H9 (cell line): Measurements from ENCODE around the gene KIF16B. TPM values are rescaled to one million over a fixed set of nuclear protein-coding genes. Genes with fewer than 3 reads are reported as not detected.

ENCODE experiments used
- DNase-seq: peaks from one replicate; pipeline ENCODE4 v3.0.0-alpha.2; 2017
- H2AFZ ChIP-seq: one replicate; pipeline ENCODE4 v1.6.1; 2013; ENCODE audit warnings: mild to moderate bottlenecking, low read length, control low read depth, moderate library complexity
- H2AK5ac ChIP-seq: 2 replicates; pipeline ENCODE4 v1.6.1; 2013; ENCODE audit warnings: low read length, control low read depth, mixed read lengths; ENCODE audit not compliant: insufficient read length
- H2BK120ac ChIP-seq: one replicate; pipeline ENCODE4 v1.6.1; 2013; ENCODE audit warnings: low read depth, mild to moderate bottlenecking, low read length, control low read depth, inconsistent platforms; ENCODE audit not compliant: poor library complexity, severe bottlenecking
- H2BK12ac ChIP-seq: 2 replicates; pipeline ENCODE4 v1.6.1; 2013; ENCODE audit warnings: low read length, control low read depth, mixed read lengths, low read depth; ENCODE audit not compliant: insufficient read length
- H2BK15ac ChIP-seq: 2 replicates; pipeline ENCODE4 v1.6.1; 2013; ENCODE audit warnings: low read depth, low read length, control low read depth
- H2BK20ac ChIP-seq: one replicate; pipeline ENCODE4 v1.6.1; 2013; ENCODE audit warnings: low read depth, mild to moderate bottlenecking, low read length, control low read depth, inconsistent platforms; ENCODE audit not compliant: poor library complexity, severe bottlenecking
- H2BK5ac ChIP-seq: 2 replicates; pipeline ENCODE4 v1.6.1; 2013; ENCODE audit warnings: low read length, control low read depth, mixed read lengths; ENCODE audit not compliant: insufficient read length
- H3K14ac ChIP-seq: 2 replicates; pipeline ENCODE4 v1.6.1; 2013; ENCODE audit warnings: low read length, control low read depth; ENCODE audit not compliant: insufficient read depth
- H3K18ac ChIP-seq: 2 replicates; pipeline ENCODE4 v1.6.1; 2013; ENCODE audit warnings: low read depth, mild to moderate bottlenecking, mixed read lengths, low read length, control low read depth; ENCODE audit not compliant: insufficient read length
- H3K23ac ChIP-seq: 2 replicates; pipeline ENCODE4 v1.6.1; 2013; ENCODE audit warnings: low read length, control low read depth, mixed read lengths, low read depth; ENCODE audit not compliant: insufficient read length
- H3K23me2 ChIP-seq: 2 replicates; pipeline ENCODE4 v1.6.1; 2013; ENCODE audit warnings: low read depth, mild to moderate bottlenecking, mixed read lengths, low read length, control low read depth; ENCODE audit not compliant: insufficient read length, poor library complexity, severe bottlenecking
- H3K27ac ChIP-seq: 2 replicates; pipeline ENCODE4 v1.5.1; 2013; ENCODE audit warnings: low read length, control low read depth, mixed read lengths, low read depth; ENCODE audit not compliant: insufficient read length
- H3K27me3 ChIP-seq: 2 replicates; pipeline ENCODE4 v1.6.1; 2013; ENCODE audit warnings: low read length, control low read depth, inconsistent platforms; ENCODE audit not compliant: insufficient read depth
- H3K4ac ChIP-seq: 2 replicates; pipeline ENCODE4 v1.6.1; 2013; ENCODE audit warnings: low read depth, mild to moderate bottlenecking, control low read depth, inconsistent platforms, low read length, moderate library complexity
- H3K4me1 ChIP-seq: 2 replicates; pipeline ENCODE4 v1.6.1; 2013; ENCODE audit warnings: low read length, control low read depth, inconsistent platforms; ENCODE audit not compliant: insufficient read depth
- H3K4me2 ChIP-seq: 2 replicates; pipeline ENCODE4 v1.6.1; 2013; ENCODE audit warnings: low read length, control low read depth, mixed read lengths; ENCODE audit not compliant: insufficient read length, insufficient read depth
- H3K56ac ChIP-seq: 2 replicates; pipeline ENCODE4 v1.6.1; 2013; ENCODE audit warnings: low read depth, mild to moderate bottlenecking, mixed read lengths, low read length, control low read depth; ENCODE audit not compliant: insufficient read length
- H3K79me1 ChIP-seq: 2 replicates; pipeline ENCODE4 v1.6.1; 2013; ENCODE audit warnings: low read depth, mild to moderate bottlenecking, moderate library complexity, low read length, control low read depth, inconsistent platforms; ENCODE audit not compliant: insufficient read depth, poor library complexity, severe bottlenecking
- H3K79me2 ChIP-seq: 2 replicates; pipeline ENCODE4 v1.6.1; 2013; ENCODE audit warnings: low read length, control low read depth, inconsistent platforms; ENCODE audit not compliant: insufficient read depth
- H3K9ac ChIP-seq: 2 replicates; pipeline ENCODE4 v1.6.1; 2013; ENCODE audit warnings: low read length, control low read depth, mixed read lengths; ENCODE audit not compliant: insufficient read length; ENCODE audit errors: extremely low read depth
- H3K9me3 ChIP-seq: one replicate; pipeline ENCODE4 v1.6.1; 2013; ENCODE audit warnings: low read depth, low read length, inconsistent platforms; ENCODE audit not compliant: control insufficient read depth
- H3T11ph ChIP-seq: one replicate; pipeline ENCODE4 v1.6.1; 2013; ENCODE audit warnings: mild to moderate bottlenecking, low read length, control low read depth, inconsistent platforms
- H4K20me1 ChIP-seq: one replicate; pipeline ENCODE4 v1.6.1; 2013; ENCODE audit not compliant: control insufficient read depth, insufficient read length, insufficient read depth
- H4K5ac ChIP-seq: 2 replicates; pipeline ENCODE4 v1.6.1; 2013; ENCODE audit warnings: low read depth, mild to moderate bottlenecking, mixed read lengths, low read length, control low read depth; ENCODE audit not compliant: insufficient read length
- H4K8ac ChIP-seq: replicated peaks from 2 replicates; pipeline ENCODE4 v1.6.1; 2013; ENCODE audit warnings: low read length, control low read depth, mixed read lengths, low read depth; ENCODE audit not compliant: insufficient read length
- H4K91ac ChIP-seq: 2 replicates; pipeline ENCODE4 v1.6.1; 2013; ENCODE audit warnings: low read depth, mild to moderate bottlenecking, moderate library complexity, mixed read lengths, low read length, control low read depth; ENCODE audit not compliant: insufficient read length
- H3K27ac Mint-ChIP-seq, 3 experiments: 2 replicates in 2 of 3; 3 replicates in 1 of 3; pipeline ENCODE4 v1.8.0; 2020 to 2021; ENCODE audit warnings: mixed read lengths in 3 of 3, mild to moderate bottlenecking in 1 of 3, moderate library complexity in 1 of 3
- H3K27me3 Mint-ChIP-seq: 2 replicates; pipeline ENCODE4 v1.8.0; 2021; ENCODE audit warnings: low read depth, mild to moderate bottlenecking, moderate library complexity, mixed read lengths
- H3K36me3 Mint-ChIP-seq, 3 experiments: 2 replicates in 2 of 3; 3 replicates in 1 of 3; pipeline ENCODE4 v1.8.0; 2020 to 2021; ENCODE audit warnings: low read depth in 3 of 3, mixed read lengths in 3 of 3; ENCODE audit not compliant: insufficient read depth in 1 of 3
- H3K4me1 Mint-ChIP-seq, 2 experiments: 2 replicates each; pipeline ENCODE4 v1.8.0; 2020; ENCODE audit warnings: mixed read lengths in 2 of 2
- H3K4me3 Mint-ChIP-seq, 2 experiments: 2 replicates in 1 of 2; 3 replicates in 1 of 2; pipeline ENCODE4 v1.8.0; 2020 to 2021; ENCODE audit warnings: mild to moderate bottlenecking in 2 of 2, mixed read lengths in 2 of 2, moderate library complexity in 1 of 2
- H3K9me3 Mint-ChIP-seq, 2 experiments: 2 replicates in 1 of 2; 3 replicates in 1 of 2; pipeline ENCODE4 v1.8.0; 2020; ENCODE audit warnings: mild to moderate bottlenecking in 2 of 2, mixed read lengths in 2 of 2, moderate library complexity in 1 of 2
- CTCF ChIP-seq: fragments of 200-600 bp; sonication (generic); conservative IDR thresholded peaks from 3 replicates; pipeline ENCODE4 v1.8.0; 2021; ENCODE audit warnings: antibody characterized with exemption, mild to moderate bottlenecking
- WGBS: extraction: QIAGEN DNeasy Blood & Tissue Kit; methylation state at CpG from one replicate; pipeline ENCODE4 v1.1.7; 2013; ENCODE audit warnings: missing lambda C conversion rate, low lambda C conversion rate, mixed read lengths; ENCODE audit not compliant: insufficient read length; ENCODE audit errors: extremely low coverage; 5-methylcytosine and 5-hydroxymethylcytosine counted together
- total RNA-seq: library from RNA; stranded (reverse); gene quantifications from 2 replicates; pipeline ENCODE4 v1.2.1, GENCODE V29; 2021

KIF16B gene
- total RNA-seq, 1 experiment from 2014 or later: 7.4 TPM

GRCh38 chr20:16387666-16388065 lies 185.6 kb downstream of the KIF16B start:
- H3K14ac ChIP-seq: no peak overlapping the region
- H4K20me1 ChIP-seq: no peaks in the 10 kb centered on the region
- no peak overlapping the region for H3K4me3 Mint-ChIP-seq
- no peak overlapping the region for H2BK5ac ChIP-seq
- H3K9ac ChIP-seq: no peak overlapping the region
- no peak overlapping the region for H2AK5ac ChIP-seq
- no peak overlapping the region for H2BK12ac ChIP-seq
- H2BK15ac ChIP-seq: no peak overlapping the region
- H2AFZ ChIP-seq: no peak overlapping the region
- H3K79me1 ChIP-seq: no peaks in the 10 kb centered on the region
- WGBS: no CpG with 5 or more reads among the region's 6 CpGs
- peaks cover 0 to 6% (median 0%) of the 10 kb centered on the region in 3 experiments; a peak in 4 of 7 replicates for H3K36me3 Mint-ChIP-seq
- no peak overlapping the region for H3K18ac ChIP-seq
- H2BK120ac ChIP-seq: no peak overlapping the region
- H3K4me2 ChIP-seq: no peak overlapping the region
- H3K56ac ChIP-seq: no peak overlapping the region
- no peaks in the 10 kb centered on the region for H3K4me1 Mint-ChIP-seq
- H3K27me3 ChIP-seq: no peaks in the 10 kb centered on the region
- DNase-seq: no peak
- no peaks in the 10 kb centered on the region for H3K4me1 ChIP-seq
- H4K5ac ChIP-seq: no peak overlapping the region
- H3K79me2 ChIP-seq: no peaks in the 10 kb centered on the region
- no peak overlapping the region for H3K27ac Mint-ChIP-seq
- H3K9me3 ChIP-seq: no peaks in the 10 kb centered on the region
- H3K9me3 Mint-ChIP-seq: no peaks in the 10 kb centered on the region; a peak in 1 of 5 replicates
- no peaks in the 10 kb centered on the region for H3K23me2 ChIP-seq
- no peak overlapping the region for H3K27ac ChIP-seq
- no peaks in the 10 kb centered on the region for H3K27me3 Mint-ChIP-seq
- no peak overlapping the region for H3T11ph ChIP-seq
- TF ChIP-seq CTCF: no peak
- H3K23ac ChIP-seq: no peak overlapping the region
- no peak overlapping the region for H4K91ac ChIP-seq
- H3K4ac ChIP-seq: no peak overlapping the region
- no peak overlapping the region for H4K8ac ChIP-seq
- H2BK20ac ChIP-seq: no peak overlapping the region
